IPS-NIHi7 (cell line): Measurements from ENCODE around the gene PATJ.
A peak's percentile ranks its signal among the peaks of the same experiment; 100 is the strongest.
"Not testable (repeated sequence)": the region's sequence is repeated elsewhere in the genome, so short reads cannot be mapped to it uniquely, and the experiment has no call there.

Experiments used
- DNase-seq: peaks from one replicate; pipeline ENCODE4 v3.0.0; 2012; ENCODE audit warnings: mixed read lengths; ENCODE audit errors: extremely low spot score

Gene PATJ

GRCh38 chr1:61818992-61819391, 76.7 kb downstream of the PATJ start:
- DNase-seq = no peak

DNA sequence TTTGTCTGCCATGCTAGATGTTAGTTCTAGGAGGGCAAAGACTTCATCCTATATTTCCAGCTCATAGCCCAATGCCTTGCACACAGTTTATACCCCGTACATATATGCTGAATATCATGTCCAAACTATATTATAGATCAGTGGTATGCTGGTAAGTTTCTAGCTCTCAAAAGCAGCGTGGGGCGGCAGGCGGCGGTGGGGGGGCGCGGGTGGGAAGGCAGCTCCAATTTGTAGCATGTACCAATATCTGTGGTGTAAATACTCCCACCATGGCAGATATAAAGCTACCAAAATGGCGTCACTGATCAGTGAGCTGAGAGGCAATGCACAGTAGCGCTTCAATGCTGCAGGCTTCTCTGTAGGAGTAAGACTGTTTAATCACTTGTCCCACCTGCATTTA, 77.1 kb downstream of the PATJ start:
- no peak for DNase-seq

GRCh38 chr1:61825393-61825792, 83.1 kb downstream of the PATJ start:
- DNase-seq = no peak

- no peak for DNase-seq
Measured at GRCh38 chr1:61828805-61829204, 86.5 kb downstream of the PATJ start.

DNA sequence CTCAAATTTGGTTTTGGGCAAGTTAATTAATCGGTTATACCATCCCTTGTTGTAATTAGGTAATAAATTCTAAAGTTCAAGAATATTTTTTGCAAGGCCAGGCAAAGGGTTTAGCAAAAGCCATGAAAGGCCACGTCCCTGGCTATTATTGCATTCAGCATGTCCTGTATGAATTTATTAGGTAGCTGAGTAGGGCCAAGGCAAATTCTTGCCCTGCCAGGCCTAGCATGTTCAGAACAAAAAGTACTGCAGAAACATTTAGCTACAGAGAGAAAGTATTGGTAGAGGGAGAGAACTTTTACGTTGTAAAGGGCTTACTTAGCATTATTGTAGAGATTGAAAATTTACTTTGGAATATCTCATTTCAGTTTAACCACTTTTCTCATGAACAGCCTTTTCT, 94.4 kb downstream of the PATJ start:
- no peak for DNase-seq

GRCh38 chr1:61837607-61838006, 95.3 kb downstream of the PATJ start:
- DNase-seq = not testable (repeated sequence)

GRCh38 chr1:61839679-61840078, 97.4 kb downstream of the PATJ start:
- no peak for DNase-seq

GRCh38 chr1:61842036-61842435, 99.8 kb downstream of the PATJ start:
- DNase-seq = no peak

- peak; percentile 28 for DNase-seq
Measured at GRCh38 chr1:61842863-61843514, 100.7 kb downstream of the PATJ start.

DNA sequence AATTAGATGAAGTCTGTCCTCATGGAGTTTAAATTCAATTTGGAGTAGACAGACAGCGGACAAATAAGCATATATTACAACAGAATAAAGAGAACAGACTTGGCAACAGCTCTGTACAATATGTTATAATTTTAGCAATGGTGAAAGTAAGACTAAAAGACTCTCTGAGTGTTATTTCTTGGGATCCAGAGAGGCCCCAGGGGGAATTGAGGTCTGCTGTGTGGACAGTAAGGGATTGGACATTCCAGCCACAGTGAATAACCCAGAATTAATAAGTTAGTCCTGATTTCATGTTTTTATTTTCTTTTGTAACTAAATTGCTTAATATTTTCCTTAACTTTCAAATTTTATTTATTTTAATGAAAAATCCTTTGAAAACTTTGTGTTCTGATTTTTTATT, 101.7 kb downstream of the PATJ start:
- DNase-seq = no peak

DNA sequence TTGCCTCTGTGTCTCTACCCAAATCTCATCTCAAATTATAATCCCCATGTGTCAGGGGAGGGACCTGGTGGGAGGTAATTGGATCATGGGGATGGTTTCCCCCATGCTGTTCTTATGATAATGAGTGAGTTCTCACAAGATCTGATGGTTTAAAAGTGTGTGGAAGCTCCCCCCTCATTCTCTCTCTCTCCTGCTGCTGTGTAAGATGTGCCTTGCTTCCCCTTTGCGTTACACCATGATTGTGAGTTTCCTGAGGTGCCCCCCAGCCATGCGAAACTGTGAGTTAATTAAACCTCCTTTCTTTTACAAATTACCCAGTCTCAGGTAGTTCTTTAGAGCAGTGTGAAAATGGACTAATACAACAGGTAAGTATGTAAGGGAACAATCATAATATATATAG, 102.4 kb downstream of the PATJ start:
- not testable (repeated sequence) for DNase-seq

GRCh38 chr1:61851235-61851634, 109.0 kb downstream of the PATJ start:
- no peak for DNase-seq

DNA sequence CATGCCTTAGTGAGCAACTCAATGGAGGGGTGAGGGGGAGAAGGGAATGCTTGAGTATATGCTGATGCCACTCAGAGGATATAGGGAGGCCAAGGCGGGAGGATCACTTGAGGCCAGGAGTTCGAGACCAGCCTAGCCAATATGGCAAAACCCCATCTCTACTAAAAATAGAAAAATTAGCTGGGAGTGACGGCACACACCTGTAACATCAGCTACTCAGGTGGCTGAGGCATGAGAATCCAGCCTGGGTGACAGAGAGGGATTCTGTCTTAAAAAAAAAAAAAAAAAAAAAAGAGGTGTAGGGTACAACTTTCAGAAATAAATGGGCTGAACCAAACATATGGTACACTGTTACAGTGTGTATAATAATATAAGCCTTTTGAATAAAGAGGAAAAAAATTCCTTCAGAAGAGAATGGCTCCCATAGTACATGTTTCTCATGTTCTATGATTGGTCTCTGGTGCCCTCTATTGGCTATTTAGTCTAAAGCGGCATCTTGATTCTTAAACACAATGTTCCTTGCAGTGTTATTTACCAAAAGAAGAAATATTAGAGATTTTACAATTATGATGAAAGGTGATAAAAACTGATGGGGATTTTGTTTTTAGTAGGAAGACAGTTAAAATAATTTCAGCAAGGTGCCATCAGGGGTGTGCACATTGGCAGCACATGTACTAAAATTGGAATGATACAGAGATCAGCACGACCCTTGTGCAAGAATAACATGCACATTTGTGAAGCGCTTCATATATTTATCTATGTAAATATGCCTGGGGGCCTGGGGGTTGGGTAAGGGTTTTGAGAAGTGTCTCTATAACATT, 109.8 kb downstream of the PATJ start:
- peak; percentile 39 for DNase-seq

GRCh38 chr1:61852670-61853015, 110.4 kb downstream of the PATJ start:
- DNase-seq = no peak

DNA sequence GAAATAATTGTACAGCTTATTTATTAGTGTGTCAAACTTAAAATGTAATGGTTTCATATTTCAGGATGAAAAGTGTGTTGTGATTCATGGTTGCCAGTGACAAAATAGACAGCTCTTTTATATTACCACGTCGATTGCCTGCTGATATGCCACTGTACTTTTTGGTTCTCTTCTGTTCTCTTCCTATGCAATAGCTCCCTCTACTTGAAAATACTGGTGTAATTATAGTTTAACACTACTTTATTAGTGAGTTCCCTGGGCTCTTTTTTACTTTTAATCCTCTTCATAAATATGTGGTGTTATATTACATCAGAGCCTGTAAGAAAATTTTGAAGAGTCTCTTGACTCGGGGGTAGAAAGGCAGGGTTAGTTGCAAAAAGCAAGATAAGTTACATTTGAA, 111.3 kb downstream of the PATJ start:
- DNase-seq = no peak

DNA sequence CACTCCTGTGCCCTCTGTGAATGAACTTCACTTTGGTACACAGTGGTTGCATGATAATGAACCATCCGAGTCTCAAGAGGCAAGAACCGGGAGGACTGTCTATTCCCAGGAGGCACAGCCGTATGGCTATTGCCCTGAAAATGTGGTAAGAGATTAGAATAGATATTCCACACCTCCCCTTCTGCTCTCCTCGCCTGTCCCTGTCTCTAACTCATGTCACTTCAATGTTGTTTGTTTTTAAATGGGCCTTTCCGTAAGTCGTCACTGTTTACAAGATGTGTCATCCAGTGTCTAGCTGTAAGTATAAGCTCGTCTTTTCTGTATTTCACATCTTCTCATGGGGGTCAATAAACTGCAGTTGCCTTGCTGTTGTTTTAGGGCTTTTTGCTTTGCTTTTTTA, 122.2 kb downstream of the PATJ start:
- no peak for DNase-seq

DNA sequence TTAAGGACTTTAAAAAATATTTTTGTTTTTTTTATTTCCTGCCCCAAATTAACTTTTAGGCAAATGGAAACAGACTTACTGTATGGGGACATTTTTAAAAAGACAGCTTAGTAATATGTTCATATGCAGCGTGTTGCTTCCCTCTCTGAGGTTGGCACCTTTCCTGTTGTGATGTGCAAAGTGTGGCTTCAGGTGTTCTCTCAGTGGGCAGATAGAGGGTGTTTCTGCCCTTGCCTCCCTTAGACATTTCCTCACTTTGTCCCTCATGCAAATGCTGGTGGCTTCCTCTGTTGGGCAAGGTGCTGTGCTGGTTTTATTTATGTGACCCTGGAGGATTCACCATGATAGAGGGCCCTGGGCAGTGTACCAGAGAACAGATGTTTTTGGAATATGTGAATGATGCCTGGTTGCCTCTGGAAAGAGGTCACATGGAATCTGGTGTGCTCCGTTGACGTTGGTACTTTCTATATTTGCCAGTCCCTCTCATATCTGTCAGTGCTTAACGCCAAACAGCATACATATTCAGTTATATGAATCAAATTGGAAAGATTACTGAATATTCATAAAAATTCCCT, 123.5 kb downstream of the PATJ start:
- DNase-seq = no peak

DNA sequence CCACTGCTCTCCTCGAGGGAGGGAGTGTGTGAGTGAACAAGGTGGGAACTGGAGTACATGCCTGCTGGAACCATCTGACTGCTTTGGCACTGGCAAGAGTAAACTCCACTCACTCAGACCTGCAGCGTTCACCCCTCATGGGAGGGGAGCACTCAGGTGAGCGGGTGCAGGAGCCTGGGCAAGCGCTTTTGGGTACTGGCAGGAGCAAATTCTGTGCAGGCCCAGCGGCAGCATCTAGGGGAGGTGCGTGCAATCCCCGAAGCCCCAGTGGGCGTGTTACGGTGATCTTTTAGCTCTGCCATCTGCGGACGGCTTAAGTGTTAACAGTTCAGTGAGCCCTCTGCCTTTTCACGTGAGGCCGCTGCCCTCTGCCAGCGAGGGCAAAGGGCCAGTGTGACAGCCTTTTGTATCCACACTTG, 127.4 kb downstream of the PATJ start:
- DNase-seq = no peak

GRCh38 chr1:61872206-61872605, 129.9 kb downstream of the PATJ start:
- no peak for DNase-seq

DNA sequence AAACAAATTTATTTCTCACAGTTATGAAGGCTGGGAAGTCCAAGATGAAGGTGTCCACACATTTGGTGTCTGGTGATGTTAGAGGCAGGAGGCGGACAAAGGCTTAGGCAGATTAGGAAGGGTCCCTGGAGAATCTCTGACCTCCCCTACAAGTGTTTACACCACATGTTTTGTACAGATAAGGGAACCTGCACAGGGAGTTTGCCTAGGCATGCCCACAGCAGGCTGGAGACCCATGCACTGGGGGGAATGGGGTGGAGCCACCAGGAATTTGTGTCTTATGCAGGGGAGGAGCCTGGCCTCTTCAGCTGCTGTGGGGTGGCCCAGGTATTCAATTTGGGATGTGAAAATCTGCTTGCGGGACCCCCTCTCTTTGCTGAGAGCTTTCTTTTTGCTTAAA, 131.3 kb downstream of the PATJ start:
- no peak for DNase-seq

- no peak for DNase-seq
Measured at GRCh38 chr1:61873994-61874393, 131.7 kb downstream of the PATJ start.

DNA sequence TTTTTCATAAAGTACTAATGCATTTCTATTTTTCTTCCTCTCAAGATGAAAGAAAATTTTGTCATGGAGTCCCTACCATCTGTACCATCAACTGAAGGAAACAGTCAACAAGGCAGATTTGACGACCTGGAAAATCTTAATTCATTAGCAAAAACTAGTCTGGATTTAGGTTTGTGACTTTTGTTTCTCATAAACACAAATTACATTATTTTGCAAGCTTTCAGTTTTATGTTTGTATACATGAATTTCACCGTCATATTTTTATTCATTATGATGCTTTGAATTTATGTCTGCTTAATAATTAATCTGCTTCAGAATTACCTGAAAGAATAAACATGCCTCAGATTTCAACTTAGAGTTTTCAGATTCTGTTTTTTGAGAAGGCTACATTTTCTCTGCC, 132.9 kb downstream of the PATJ start:
- DNase-seq = no peak

GRCh38 chr1:61879887-61880474, 137.7 kb downstream of the PATJ start:
- DNase-seq = not testable (repeated sequence)
